CD4-positive, alpha-beta T cell treated with Interleukin-4 for 1 hour (primary cell): ENCODE measurements around the gene ZNF444.
A peak's percentile ranks its signal among the peaks of the same experiment; 100 is the strongest.

ENCODE experiments used
- DNase-seq, 2 donors: peaks; one replicate each; pipeline ENCODE4 v3.0.0-alpha.2; 2020 to 2022

The ZNF444 gene

GRCh38 chr19:56123266-56123891, 17.7 kb upstream of the ZNF444 start:
- no peak for DNase-seq

DNA sequence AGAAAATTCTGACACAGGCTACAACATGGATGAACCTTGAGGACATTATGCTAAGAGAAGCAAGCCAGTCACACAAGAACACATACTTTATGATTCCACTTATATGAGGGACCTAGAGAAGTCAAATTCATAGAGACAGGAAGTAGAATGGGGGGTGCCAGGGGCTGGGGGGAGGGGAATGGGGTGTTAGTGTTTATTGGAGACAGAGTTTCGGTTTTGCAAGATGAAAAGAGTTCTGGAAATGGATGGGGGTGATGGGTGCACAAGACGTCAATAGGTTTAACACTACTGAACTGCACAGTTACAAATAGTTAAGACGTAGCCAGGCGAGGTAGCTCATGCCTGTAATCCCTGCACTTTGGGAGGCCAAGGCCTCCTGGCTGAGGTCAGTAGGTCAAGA, 16.5 kb upstream of the ZNF444 start:
- peak; percentile 24 to 25 for DNase-seq

DNA sequence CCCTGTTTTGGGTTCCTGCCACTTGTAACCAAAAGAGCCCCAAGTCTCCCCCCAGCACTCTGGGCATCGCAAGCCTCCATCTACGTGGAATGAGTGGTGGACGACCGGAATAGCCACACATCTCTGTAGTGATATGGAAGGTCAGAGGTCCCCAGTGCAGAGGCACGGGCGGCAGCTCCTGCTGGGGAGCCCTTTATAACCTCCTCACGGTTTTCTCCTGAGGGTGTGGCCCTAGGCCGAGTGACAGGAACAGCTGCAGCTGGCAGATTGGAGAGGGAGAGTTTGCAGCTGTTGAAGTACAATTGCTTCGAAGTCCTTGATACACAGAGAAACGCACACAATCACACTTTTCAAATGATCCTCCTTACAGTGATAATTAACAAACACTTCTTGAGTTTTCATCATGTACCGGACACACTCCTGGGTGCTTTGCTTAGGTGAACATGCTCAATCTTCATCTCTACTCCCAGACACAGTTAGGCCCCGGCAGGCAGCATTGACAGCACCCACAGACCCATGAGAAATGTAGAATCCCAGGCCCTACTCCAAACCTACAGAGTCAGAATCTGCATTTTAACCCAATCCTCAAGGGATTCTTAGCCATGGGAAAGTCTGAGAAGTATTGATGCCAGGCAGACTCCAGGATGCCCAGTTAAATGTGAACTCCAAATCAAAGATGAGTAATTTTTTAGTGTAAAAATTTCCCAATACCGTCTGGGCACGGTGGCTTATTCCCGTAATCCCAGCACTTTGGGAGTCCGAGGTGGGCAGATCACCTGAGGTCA, 15.1 kb upstream of the ZNF444 start:
- no peak for DNase-seq

GRCh38 chr19:56126983-56127780, 13.9 kb upstream of the ZNF444 start:
- DNase-seq: no peak

DNA sequence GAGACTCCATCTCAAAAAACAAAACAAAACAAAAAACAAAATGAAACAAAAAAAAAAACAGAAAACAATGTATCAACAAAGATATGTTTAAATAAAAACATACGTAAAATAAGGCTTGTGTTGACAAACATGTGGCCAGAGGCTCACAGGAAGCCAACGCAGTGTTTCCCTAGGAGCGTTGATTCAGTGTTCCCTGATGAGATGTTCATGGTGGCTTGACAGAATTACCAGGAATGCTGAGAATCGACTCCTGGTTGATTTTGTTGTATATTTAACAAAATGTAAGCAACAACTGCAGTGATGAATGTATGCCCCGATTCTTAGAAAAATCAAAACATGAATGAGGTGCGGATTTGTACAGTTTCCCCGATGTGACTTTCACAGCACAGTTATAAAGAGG, 11.1 kb upstream of the ZNF444 start:
- DNase-seq: no peak

- DNase-seq: no peak
Observed at GRCh38 chr19:56131651-56132050, 9.4 kb upstream of the ZNF444 start.

GRCh38 chr19:56132316-56132822, 8.7 kb upstream of the ZNF444 start:
- no peak for DNase-seq

DNA sequence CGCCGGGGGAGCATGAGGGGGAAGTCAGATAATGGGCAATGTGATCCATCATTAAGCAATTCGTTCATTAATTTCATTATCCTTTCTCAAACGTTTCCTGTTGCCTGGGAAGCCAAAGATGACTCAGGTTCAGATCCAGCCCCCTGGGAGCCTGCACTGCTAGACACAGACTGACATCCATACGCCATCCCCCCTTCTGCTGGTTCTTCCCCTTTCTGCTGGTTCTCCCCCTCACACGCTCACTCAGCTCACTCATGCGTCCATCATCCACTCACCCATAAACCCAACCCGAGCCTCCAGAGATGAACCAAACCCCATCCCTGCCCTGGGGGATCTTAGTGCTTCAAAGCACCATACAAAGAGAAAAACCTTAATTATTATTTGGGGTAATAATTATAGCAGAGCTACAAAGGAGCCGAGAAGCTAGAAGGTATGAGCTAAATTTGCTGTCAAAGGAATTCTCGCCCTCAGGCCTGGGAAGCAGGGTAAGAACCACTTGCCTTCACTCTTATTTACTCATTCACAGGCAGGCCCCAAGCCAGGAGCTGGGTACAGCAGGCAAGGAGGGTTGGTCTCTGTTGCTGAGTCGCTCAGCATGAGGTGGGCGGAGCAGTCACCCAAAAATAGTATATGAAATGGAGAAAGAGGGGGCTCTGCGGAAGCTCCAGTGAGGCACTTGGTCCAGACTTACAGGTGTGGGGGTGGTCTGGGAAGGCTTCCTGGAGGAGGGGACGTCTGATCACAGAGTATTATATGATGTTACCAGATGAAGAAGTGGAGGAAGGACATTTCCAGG, 7.0 kb upstream of the ZNF444 start:
- peak in 1 of 2 donors; percentile 38 for DNase-seq

- DNase-seq: no peak
Observed at GRCh38 chr19:56134654-56134921, 6.5 kb upstream of the ZNF444 start.

GRCh38 chr19:56136362-56136761, 4.7 kb upstream of the ZNF444 start:
- DNase-seq: no peak

- no peak for DNase-seq
Observed at GRCh38 chr19:56137405-56137804, 3.7 kb upstream of the ZNF444 start.

DNA sequence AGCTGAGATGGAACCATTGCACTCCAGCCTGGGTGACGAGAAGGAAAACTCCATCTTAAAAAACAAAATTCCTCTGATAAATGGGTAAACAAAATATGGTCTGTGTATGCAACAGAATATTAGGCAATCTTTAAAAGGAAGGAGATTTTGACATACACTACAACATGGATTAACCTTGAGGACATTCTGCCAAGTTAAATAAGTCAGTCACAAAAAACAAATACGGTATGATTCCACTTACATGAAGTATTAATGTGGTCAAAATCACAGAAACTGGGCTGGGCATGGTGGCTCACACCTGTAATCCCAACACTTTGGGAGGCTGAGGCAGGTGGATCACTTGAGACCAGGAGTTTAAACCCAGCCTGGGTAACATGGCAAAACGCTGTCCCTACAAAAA, 3.0 kb upstream of the ZNF444 start:
- DNase-seq: no peak

GRCh38 chr19:56139847-56140582, 1.1 kb upstream of the ZNF444 start:
- no peak for DNase-seq

DNA sequence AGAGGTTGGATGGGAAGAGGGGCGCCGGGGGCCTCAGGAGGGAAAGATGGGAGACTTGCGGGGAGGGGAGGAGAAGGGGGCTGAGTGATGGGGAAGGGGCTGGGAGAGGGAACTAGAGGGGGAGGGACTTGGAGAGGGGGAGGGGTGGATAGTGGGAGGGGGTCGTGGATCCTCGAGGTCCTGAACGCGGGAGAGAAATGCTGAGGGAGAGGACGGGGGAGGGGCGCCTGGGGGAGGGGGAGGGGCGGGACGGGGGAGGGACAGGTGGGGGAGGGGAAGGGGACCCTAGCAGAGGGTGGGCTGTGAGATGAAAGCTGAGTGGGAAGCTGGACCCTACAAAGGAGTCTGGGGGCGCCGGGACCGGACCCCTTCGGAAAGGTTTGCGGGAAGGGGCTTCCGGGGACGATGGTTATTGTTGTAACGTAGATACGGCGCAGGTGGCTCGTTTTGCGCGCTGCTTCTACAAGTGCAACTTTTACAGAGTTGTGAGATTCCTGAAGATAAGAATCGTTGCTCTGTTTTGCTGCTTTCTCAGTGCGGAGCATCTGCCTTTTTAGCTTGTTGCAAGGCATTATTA, 418 bp downstream of the ZNF444 start:
- peak in 1 of 2 donors; percentile 33 for DNase-seq

DNA sequence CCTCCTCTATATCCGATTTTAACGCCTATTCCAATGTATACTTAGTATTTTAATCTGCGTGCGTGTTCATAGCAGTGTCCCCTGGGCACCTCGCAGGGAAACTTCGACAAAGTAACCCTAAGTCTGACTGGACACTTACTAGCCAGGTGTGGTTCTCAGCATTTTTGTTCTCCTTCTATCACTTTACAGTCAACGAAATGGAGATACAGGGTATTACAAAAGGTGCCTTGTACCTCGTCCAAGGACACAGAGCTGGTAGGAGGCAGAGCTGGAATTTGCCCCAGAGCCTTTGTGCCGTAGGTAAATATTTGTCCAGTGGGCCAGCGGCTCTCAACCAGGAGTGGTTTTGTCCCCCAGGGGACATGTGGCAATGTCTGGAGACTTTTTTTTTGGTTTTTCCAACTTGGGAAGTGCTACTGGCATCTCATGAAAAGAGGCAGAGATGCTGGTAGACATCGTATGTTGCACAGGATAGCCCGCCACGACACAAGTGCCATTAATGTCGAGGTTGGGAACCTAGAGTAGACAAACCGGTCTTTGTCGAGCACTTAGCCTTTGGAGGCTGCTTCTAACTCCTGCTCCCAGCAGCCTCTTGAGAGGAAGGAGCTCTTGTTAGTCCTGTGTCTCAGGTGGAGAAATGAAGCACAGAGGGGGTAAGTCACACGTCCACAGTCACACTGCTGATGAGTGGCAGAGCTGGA, 1.1 kb downstream of the ZNF444 start:
- DNase-seq: no peak

GRCh38 chr19:56142897-56143434, 1.9 kb downstream of the ZNF444 start:
- DNase-seq: no peak

- no peak for DNase-seq
Observed at GRCh38 chr19:56144376-56144775, 3.3 kb downstream of the ZNF444 start.

DNA sequence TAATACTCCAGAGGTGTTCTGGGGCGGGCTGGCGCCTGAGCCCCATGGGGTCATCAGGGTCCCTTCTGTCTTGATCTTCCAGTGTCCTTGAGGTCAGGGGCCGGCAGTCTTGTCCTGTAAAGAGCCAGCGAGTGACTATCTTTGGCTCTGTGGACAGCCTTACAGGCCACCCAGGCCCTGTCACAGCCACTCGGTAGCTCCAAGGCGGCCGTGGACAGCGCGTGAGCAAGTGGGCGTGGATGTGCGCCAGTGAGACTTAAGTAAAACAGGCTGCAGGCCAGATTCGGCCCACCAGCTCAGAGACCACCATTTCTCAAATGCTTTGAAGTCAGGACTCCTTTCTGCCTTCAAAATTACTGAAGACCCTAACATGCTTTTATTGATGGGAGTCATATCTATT, 3.7 kb downstream of the ZNF444 start:
- DNase-seq: no peak

GRCh38 chr19:56145698-56146097, 4.6 kb downstream of the ZNF444 start:
- no peak for DNase-seq

GRCh38 chr19:56146904-56147303, 5.8 kb downstream of the ZNF444 start:
- DNase-seq: no peak

- no peak for DNase-seq
Observed at GRCh38 chr19:56147307-56147706, 6.2 kb downstream of the ZNF444 start.
